HG03571 (cell line): ENCODE results near the gene ENTPD5.
"Not testable (repeated sequence)": the region's sequence is repeated elsewhere in the genome, so short reads cannot be mapped to it uniquely, and the experiment has no call there.

Source experiments
- ATAC-seq: cut with Tn5 transposase; IDR thresholded peaks from one replicate; pipeline ENCODE4 v1.9.1; 2021; ENCODE audit not compliant: unreplicated experiment

ENTPD5 gene

DNA sequence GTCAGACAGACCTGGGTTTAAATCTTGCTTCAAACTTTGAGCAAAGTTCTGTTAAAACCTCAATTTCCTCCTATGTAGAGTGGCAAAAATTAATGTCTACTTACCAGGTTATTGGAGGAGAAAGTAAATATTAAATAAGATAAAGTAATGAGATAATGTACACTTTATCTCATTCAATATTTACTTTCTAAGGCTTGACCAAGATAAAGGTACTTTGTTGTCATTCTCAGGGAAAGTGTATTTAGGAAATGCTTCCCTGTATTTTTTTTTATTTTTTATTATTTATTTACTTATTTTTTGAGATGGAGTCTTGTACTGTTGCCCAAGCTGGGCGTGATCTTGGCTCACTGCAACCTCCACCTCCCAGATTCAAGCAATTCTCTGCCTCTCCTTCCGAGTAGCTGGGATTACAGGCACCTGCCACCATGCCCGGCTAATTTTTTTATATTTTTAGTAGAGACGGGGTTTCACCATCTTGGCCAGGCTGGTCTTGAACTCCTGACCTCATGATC, 73.9 kb downstream of the ENTPD5 start:
- ATAC-seq, result no peak

DNA sequence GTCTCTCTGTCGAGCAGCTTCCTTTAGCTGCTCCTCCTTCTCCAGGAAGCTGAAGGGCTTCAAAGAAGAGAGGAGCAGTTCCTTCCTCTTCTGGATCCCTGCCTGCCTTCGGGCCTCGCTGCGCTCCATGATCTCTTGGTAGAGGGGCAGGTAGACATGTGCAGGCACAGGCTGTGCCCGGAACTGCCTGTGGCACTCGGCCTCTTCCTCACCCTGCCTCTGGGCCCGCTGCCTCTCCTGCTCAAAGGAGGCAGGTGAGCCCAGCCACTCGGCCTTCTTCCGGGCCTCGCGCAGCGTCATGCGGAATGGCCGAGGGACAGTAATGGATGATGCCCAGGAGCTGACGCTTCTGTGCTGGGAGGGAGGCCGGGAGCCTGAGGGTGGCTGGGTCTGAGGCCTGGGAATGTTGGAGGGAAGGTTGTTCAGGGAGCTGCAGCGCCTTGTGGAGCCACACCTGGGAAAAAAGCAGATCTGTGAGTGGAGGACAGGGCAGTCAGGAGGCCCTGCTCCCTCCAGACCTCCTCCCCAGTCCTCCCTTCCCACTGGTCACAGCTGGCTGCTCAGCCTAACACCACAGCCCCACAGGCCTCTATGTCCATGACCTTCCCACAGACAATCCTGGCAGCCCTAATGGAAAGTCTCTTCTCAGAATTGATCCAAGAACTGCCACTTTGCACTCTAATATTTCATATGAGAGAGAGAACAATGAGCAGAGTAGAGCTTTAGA, 74.5 kb downstream of the ENTPD5 start:
- no peak for ATAC-seq

DNA sequence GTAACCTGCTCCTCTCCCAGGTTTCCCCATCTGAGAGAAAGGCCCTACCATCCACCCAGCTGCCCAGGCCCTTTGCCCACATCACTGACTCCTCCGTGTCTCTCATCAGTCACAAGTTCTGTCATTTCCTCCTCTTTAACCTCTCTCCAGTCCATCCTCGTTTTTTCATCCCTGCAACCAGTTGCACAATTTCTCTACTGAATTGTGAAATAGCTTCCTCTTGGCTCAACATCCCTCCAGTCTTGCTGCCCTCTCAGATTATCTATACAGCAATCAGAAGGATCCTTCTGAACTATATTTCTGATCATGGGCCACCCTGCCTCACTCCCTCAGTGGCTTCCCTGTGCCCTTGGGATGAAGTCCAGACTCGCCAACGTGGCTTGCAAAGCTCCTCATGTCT, 76.0 kb downstream of the ENTPD5 start:
- no peak for ATAC-seq

- no peak for ATAC-seq
Observed at GRCh38 chr14:73942180-73942579, 76.9 kb downstream of the ENTPD5 start.

- no peak for ATAC-seq
Observed at GRCh38 chr14:73937012-73937411, 82.1 kb downstream of the ENTPD5 start.

GRCh38 chr14:73936548-73936947, 82.5 kb downstream of the ENTPD5 start:
- ATAC-seq, result no peak

DNA sequence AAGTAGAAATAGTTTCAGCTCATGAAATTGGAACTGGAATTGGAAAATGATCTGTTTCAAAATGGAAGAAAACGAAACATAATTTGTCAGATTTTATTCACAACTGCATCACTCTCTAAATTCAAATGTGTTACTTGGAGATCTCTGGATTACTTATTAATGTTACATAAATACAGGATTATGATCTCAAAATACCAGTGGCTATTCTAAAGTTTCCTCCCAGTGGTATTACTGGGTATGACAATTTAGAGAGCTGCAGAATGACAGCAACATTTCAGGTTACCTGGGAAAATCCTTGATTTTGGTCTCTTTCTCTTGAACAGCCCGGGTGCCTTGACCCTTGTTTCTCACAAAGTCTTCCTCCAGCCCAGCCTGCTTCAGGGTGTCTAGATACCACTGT, 83.4 kb downstream of the ENTPD5 start:
- ATAC-seq, result no peak

DNA sequence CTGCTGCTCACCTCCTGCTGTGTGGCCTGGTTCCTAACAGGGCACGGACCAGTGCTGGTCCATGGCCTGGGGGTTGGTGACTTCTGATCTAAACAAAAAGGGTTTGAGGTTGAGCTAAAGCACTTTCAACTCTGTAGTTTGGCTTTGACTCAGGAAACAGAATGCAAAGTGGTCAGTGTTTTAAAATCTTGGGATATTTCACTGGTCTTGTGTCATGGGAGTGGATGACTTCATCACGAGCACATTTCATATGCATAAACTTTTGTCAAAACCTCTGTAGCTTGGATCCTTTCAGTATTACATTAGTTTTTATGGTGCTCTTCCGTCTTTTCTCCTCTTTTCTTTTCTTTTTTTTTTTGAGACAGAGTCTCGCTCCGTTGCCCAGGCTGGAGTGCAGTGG, 94.8 kb downstream of the ENTPD5 start:
- no peak for ATAC-seq

DNA sequence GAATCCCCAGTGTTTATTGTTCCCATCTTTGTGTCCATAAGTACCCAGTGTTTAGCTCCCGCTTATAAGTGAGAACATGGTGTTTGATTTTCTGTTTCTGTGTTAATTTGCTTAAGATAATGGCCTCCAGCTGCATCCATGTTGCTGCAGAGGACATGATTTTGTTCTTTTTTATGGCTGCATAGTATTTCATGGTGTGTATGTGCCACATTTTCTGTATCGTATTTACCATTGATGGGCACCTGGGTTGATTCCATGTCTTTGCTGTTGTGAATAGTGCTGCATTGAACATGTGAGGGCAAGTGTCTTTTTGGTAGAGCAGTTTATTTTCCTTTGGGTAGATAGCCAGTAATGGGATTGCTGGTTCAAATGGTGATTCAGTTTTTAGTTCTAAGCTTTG, 99.6 kb downstream of the ENTPD5 start:
- ATAC-seq, result not testable (repeated sequence)

DNA sequence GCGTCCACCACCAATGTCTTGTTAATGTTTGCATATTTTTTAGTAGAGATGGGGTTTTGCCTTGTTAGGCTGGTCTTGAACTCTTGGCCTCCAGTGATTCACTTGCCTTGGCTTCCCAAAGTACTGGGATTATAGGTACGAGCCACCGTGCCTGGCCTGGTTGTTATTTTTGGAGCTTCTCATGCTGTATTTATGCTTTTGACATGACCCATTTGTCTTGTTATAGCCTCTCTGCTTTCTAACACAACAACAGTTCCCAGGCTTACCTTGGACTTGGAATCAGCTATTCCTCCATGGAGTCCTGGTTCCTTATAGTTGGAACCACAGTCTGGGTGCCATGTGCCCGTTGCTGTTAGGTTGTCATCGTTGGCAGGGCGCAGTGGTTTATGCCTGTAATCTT, 102.8 kb downstream of the ENTPD5 start:
- ATAC-seq, result no peak

GRCh38 chr14:73913256-73913655, 105.8 kb downstream of the ENTPD5 start:
- no peak for ATAC-seq

DNA sequence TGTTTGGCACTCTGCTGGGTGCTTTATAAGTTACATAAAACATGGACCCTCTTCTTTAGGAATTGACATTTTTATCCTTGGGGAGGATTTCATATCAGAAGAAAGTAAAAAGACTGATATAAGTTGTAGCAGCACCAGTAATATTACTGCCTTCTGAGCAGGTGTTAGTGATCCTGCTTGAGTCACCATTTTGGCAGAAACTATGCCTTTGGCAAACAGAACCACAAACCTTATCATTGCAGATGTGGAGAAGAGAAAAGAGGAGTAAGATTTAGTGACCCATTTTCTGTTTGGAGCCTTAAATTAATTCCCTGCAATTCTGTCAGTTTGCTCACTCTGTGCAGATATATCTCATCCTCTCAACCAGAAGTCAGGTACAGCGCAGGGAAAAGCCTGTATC, 109.4 kb downstream of the ENTPD5 start:
- ATAC-seq, result no peak
